Effector memory CD4-positive, alpha-beta T cell (primary cell): Measurements from ENCODE around the gene MAN2A2.
"Not testable (repeated sequence)": the region's sequence is repeated elsewhere in the genome, so short reads cannot be mapped to it uniquely, and the experiment has no call there.

ENCODE experiments used
- DNase-seq, 3 donors: peaks; one replicate each; pipeline ENCODE4 v3.0.0-alpha.2; 2020
- H3K27ac ChIP-seq: 2 replicates; pipeline ENCODE4 v1.7.0; 2013; ENCODE audit warnings: mild to moderate bottlenecking, low read length, moderate library complexity; ENCODE audit not compliant: insufficient read depth, poor library complexity, severe bottlenecking
- H3K27me3 ChIP-seq: replicated peaks from 2 replicates; pipeline ENCODE4 v1.7.0; 2013; ENCODE audit warnings: mild to moderate bottlenecking, low read length; ENCODE audit not compliant: insufficient read depth, control insufficient read depth, poor library complexity, severe bottlenecking
- H3K36me3 ChIP-seq: 2 replicates; pipeline ENCODE4 v1.7.0; 2013; ENCODE audit warnings: mild to moderate bottlenecking, low read length, moderate library complexity; ENCODE audit not compliant: control insufficient read depth, insufficient read depth
- H3K4me1 ChIP-seq: 2 replicates; pipeline ENCODE4 v1.7.0; 2013; ENCODE audit warnings: low read length, mild to moderate bottlenecking; ENCODE audit not compliant: control insufficient read depth, insufficient read depth, poor library complexity, severe bottlenecking
- H3K4me3 ChIP-seq: 2 replicates; pipeline ENCODE4 v1.7.0; 2013; ENCODE audit warnings: low read length, low read depth, mild to moderate bottlenecking; ENCODE audit not compliant: insufficient read depth, poor library complexity, severe bottlenecking
- H3K9me3 ChIP-seq: 2 replicates; pipeline ENCODE4 v1.7.0; 2013; ENCODE audit warnings: mild to moderate bottlenecking, low read length, moderate library complexity; ENCODE audit not compliant: control insufficient read depth

The MAN2A2 gene

GRCh38 chr15:90904746-90905145 is 1.6 kb downstream of the MAN2A2 start:
- Histone ChIP-seq H3K27ac (no peak overlapping the region), H3K9me3 (no peaks in the 10 kb centered on the region), H3K27me3 (no peaks in the 10 kb centered on the region), H3K36me3 (peaks cover 38% of the 10 kb centered on the region), H3K4me1 (peaks cover 14% of the 10 kb centered on the region), H3K4me3 (no peak overlapping the region)
- no peak for DNase-seq

GRCh38 chr15:90905306-90906180 is 2.4 kb downstream of the MAN2A2 start:
- no peaks in the 10 kb centered on the region for H3K27me3 ChIP-seq
- peaks cover 45% of the 10 kb centered on the region for H3K36me3 ChIP-seq
- no peak overlapping the region for H3K27ac ChIP-seq
- H3K4me3 ChIP-seq: no peak overlapping the region
- no peaks in the 10 kb centered on the region for H3K9me3 ChIP-seq
- H3K4me1 ChIP-seq: peaks cover 14% of the 10 kb centered on the region
- no peak for DNase-seq

GRCh38 chr15:90906181-90906849 is 3.2 kb downstream of the MAN2A2 start:
- Histone ChIP-seq H3K4me1 (peaks cover 14% of the 10 kb centered on the region), H3K9me3 (no peaks in the 10 kb centered on the region), H3K27ac (no peak overlapping the region), H3K4me3 (no peak overlapping the region), H3K27me3 (no peaks in the 10 kb centered on the region), H3K36me3 (peaks cover 53% of the 10 kb centered on the region)
- DNase-seq: no peak

DNA sequence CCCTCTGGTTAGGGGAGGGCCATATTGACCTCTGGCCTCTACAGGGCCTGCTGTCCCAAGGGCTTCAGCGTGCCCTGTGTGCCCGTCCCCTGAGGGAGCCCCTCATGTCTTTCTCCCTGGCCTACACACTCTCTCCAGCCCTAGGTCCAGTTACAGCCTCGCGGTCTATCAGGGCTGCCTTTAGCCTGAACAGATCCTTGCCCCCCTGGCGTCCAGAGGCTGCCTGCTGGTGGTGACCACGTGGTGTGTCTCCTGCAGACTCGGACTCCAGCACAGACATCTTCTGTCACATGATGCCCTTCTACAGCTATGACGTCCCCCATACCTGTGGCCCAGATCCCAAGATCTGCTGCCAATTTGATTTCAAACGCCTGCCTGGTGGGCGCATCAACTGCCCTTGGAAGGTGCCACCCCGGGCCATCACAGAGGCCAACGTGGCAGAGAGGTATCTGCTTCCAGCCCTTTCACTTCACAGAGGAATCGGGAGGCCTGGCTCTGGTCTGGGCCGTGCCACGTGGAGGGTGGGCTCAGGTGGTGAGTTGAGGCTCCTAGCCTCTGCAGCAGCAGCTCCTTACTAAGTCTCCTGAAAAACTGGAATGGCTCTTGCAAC is 4.1 kb downstream of the MAN2A2 start:
- H3K4me3 ChIP-seq: no peak overlapping the region
- H3K27me3 ChIP-seq: no peaks in the 10 kb centered on the region
- no peaks in the 10 kb centered on the region for H3K9me3 ChIP-seq
- no peak overlapping the region for H3K27ac ChIP-seq
- H3K36me3 ChIP-seq: peaks cover 61% of the 10 kb centered on the region
- no peak for DNase-seq
- peaks cover 9% of the 10 kb centered on the region for H3K4me1 ChIP-seq

- Histone ChIP-seq H3K27ac (no peak overlapping the region), H3K36me3 (peaks cover 69% of the 10 kb centered on the region)
- no peak for DNase-seq
Measured at GRCh38 chr15:90907838-90908507, 4.9 kb downstream of the MAN2A2 start.

GRCh38 chr15:90909449-90909848 is 6.3 kb downstream of the MAN2A2 start:
- peaks cover 84% of the 10 kb centered on the region for H3K36me3 ChIP-seq
- not testable (repeated sequence) for H3K27ac ChIP-seq, H3K27me3 ChIP-seq, DNase-seq, H3K4me3 ChIP-seq, H3K4me1 ChIP-seq, H3K9me3 ChIP-seq

More at GRCh38 chr15:90907838-90908507, 4.9 kb downstream of the MAN2A2 start:
- no peaks in the 10 kb centered on the region for H3K9me3 ChIP-seq
- peaks cover 8% of the 10 kb centered on the region for H3K4me1 ChIP-seq
- no peak overlapping the region for H3K4me3 ChIP-seq
- H3K27me3 ChIP-seq: no peaks in the 10 kb centered on the region

GRCh38 chr15:90909976-90910375 is 6.9 kb downstream of the MAN2A2 start:
- Histone ChIP-seq H3K9me3 (no peaks in the 10 kb centered on the region), H3K27ac (no peak overlapping the region), H3K36me3 (peaks cover 88% of the 10 kb centered on the region), H3K4me1 (no peaks in the 10 kb centered on the region), H3K4me3 (no peak overlapping the region), H3K27me3 (no peaks in the 10 kb centered on the region)
- no peak for DNase-seq

GRCh38 chr15:90910441-90911301 is 7.6 kb downstream of the MAN2A2 start:
- H3K4me3 ChIP-seq: no peak overlapping the region
- peaks cover 86% of the 10 kb centered on the region for H3K36me3 ChIP-seq
- H3K9me3 ChIP-seq: no peaks in the 10 kb centered on the region
- H3K27me3 ChIP-seq: no peaks in the 10 kb centered on the region
- H3K27ac ChIP-seq: no peak overlapping the region
- DNase-seq: no peak
- no peaks in the 10 kb centered on the region for H3K4me1 ChIP-seq

- Histone ChIP-seq H3K4me1 (no peaks in the 10 kb centered on the region), H3K27me3 (no peaks in the 10 kb centered on the region), H3K9me3 (no peaks in the 10 kb centered on the region), H3K4me3 (no peak overlapping the region), H3K36me3 (peaks cover 86% of the 10 kb centered on the region), H3K27ac (no peak overlapping the region)
- DNase-seq: no peak
Measured at GRCh38 chr15:90911302-90911623, 8.2 kb downstream of the MAN2A2 start.
